GM19239 (cell line): ENCODE results near the gene AFF3.
"Not testable (repeated sequence)": the region's sequence is repeated elsewhere in the genome, so short reads cannot be mapped to it uniquely, and the experiment has no call there.

ENCODE experiments used
- DNase-seq: peaks from one replicate; pipeline ENCODE4 v3.0.0; 2011; ENCODE audit warnings: low spot score; ENCODE audit not compliant: insufficient read length
- FAIRE-seq: peaks from 2 replicates; lab custom pipeline; 2011; peaks lifted over from hg19 to GRCh38; lab: Jason Lieb, UNC

The AFF3 gene

GRCh38 chr2:99753505-99753904 is 388.9 kb downstream of the AFF3 start:
- no peak for DNase-seq
- FAIRE-seq = no peak

GRCh38 chr2:99748344-99748743 is 394.0 kb downstream of the AFF3 start:
- FAIRE-seq (no peak), DNase-seq (no peak)

- no peak for DNase-seq
- no peak for FAIRE-seq
Observed at GRCh38 chr2:99747842-99748241, 394.5 kb downstream of the AFF3 start.

- no peak for FAIRE-seq
- DNase-seq = no peak
Observed at GRCh38 chr2:99743146-99743545, 399.2 kb downstream of the AFF3 start.

- FAIRE-seq = no peak
- DNase-seq = no peak
Observed at GRCh38 chr2:99737537-99737936, 404.9 kb downstream of the AFF3 start.

- DNase-seq = no peak
- FAIRE-seq = no peak
Observed at GRCh38 chr2:99735753-99736152, 406.6 kb downstream of the AFF3 start.

GRCh38 chr2:99735314-99735713 is 407.1 kb downstream of the AFF3 start:
- FAIRE-seq, DNase-seq: not testable (repeated sequence)

- DNase-seq (no peak), FAIRE-seq (no peak)
Observed at GRCh38 chr2:99734236-99734635, 408.2 kb downstream of the AFF3 start.

GRCh38 chr2:99729104-99730025 is 413.0 kb downstream of the AFF3 start:
- FAIRE-seq = no peak

GRCh38 chr2:99728166-99728565 is 414.2 kb downstream of the AFF3 start:
- FAIRE-seq (no peak), DNase-seq (no peak)

More at GRCh38 chr2:99729104-99730025, 413.0 kb downstream of the AFF3 start:
- DNase-seq = no peak

- FAIRE-seq (no peak), DNase-seq (no peak)
Observed at GRCh38 chr2:99727199-99727598, 415.2 kb downstream of the AFF3 start.

GRCh38 chr2:99726691-99727090 is 415.7 kb downstream of the AFF3 start:
- FAIRE-seq = no peak
- no peak for DNase-seq

- DNase-seq = no peak
- FAIRE-seq = no peak
Observed at GRCh38 chr2:99725820-99726219, 416.6 kb downstream of the AFF3 start.

- FAIRE-seq = no peak
- no peak for DNase-seq
Observed at GRCh38 chr2:99722476-99722875, 419.9 kb downstream of the AFF3 start.

GRCh38 chr2:99719102-99719501 is 423.3 kb downstream of the AFF3 start:
- DNase-seq (no peak), FAIRE-seq (no peak)

- no peak for DNase-seq
- no peak for FAIRE-seq
Observed at GRCh38 chr2:99715956-99716355, 426.4 kb downstream of the AFF3 start.

- no peak for FAIRE-seq
- DNase-seq = no peak
Observed at GRCh38 chr2:99714349-99714748, 428.0 kb downstream of the AFF3 start.

- FAIRE-seq (no peak), DNase-seq (no peak)
Observed at GRCh38 chr2:99711144-99711543, 431.2 kb downstream of the AFF3 start.

- no peak for DNase-seq
- no peak for FAIRE-seq
Observed at GRCh38 chr2:99710721-99711120, 431.7 kb downstream of the AFF3 start.

- no peak for FAIRE-seq
Observed at GRCh38 chr2:99709229-99709628, 433.2 kb downstream of the AFF3 start.

GRCh38 chr2:99708231-99708630 is 434.2 kb downstream of the AFF3 start:
- DNase-seq (no peak), FAIRE-seq (no peak)

More at GRCh38 chr2:99709229-99709628, 433.2 kb downstream of the AFF3 start:
- no peak for DNase-seq

- DNase-seq (no peak), FAIRE-seq (no peak)
Observed at GRCh38 chr2:99707592-99707991, 434.8 kb downstream of the AFF3 start.
